HS-27A (cell line): ENCODE data around the gene INMT.

Experiments used
- DNase-seq: peaks from one replicate; pipeline ENCODE4 v3.0.0-alpha.2; 2012; ENCODE audit warnings: low read depth, missing footprints

The INMT gene

GRCh38 chr7:30752979-30753378, 1.0 kb downstream of the INMT start:
- no peak for DNase-seq

GRCh38 chr7:30754315-30754877, 2.5 kb downstream of the INMT start:
- DNase-seq, result no peak

GRCh38 chr7:30755384-30756154, 3.6 kb downstream of the INMT start:
- DNase-seq, result no peak

- DNase-seq, result no peak
Observed at GRCh38 chr7:30757342-30757692, 5.4 kb downstream of the INMT start.

- DNase-seq, result no peak
Observed at GRCh38 chr7:30760514-30761213, 8.7 kb downstream of the INMT start.

GRCh38 chr7:30761214-30762156, 9.6 kb downstream of the INMT start:
- no peak for DNase-seq

GRCh38 chr7:30764030-30764975, 12.4 kb downstream of the INMT start:
- DNase-seq, result no peak

- no peak for DNase-seq
Observed at GRCh38 chr7:30765408-30765807, 13.5 kb downstream of the INMT start.

GRCh38 chr7:30770845-30771173, 18.9 kb downstream of the INMT start:
- no peak for DNase-seq

- DNase-seq, result no peak
Observed at GRCh38 chr7:30771174-30771879, 19.4 kb downstream of the INMT start, which contains the start of gene MINDY4. Gene MINDY4 (plus strand): TSS chr7:30771417. CDS start chr7:30771494, 77 bp downstream.

GRCh38 chr7:30771880-30772425, 20.0 kb downstream of the INMT start:
- no peak for DNase-seq

- no peak for DNase-seq
Observed at GRCh38 chr7:30772984-30773383, 21.0 kb downstream of the INMT start.

GRCh38 chr7:30775992-30776391, 24.1 kb downstream of the INMT start:
- no peak for DNase-seq

- DNase-seq, result no peak
Observed at GRCh38 chr7:30776971-30777370, 25.0 kb downstream of the INMT start.

GRCh38 chr7:30778255-30779025, 26.5 kb downstream of the INMT start:
- DNase-seq, result no peak

GRCh38 chr7:30779574-30779973, 27.6 kb downstream of the INMT start:
- no peak for DNase-seq

- DNase-seq, result no peak
Observed at GRCh38 chr7:30780941-30781340, 29.0 kb downstream of the INMT start.

- DNase-seq, result no peak
Observed at GRCh38 chr7:30782690-30783089, 30.8 kb downstream of the INMT start.

- no peak for DNase-seq
Observed at GRCh38 chr7:30785786-30786185, 33.9 kb downstream of the INMT start.
